ENCODE measurements around the gene C14orf119. TPM values are rescaled to one million over a fixed set of nuclear protein-coding genes. Genes with fewer than 3 reads are reported as not detected.
A peak's percentile ranks its signal among the peaks of the same experiment; 100 is the strongest.

C14orf119 gene
- total and polyA plus RNA-seq, 9 donors: 13.8 to 55.6 (median 41.5) TPM

- no peaks in the 10 kb centered on the region for H3K36me3 ChIP-seq
- H3K27me3 ChIP-seq: no peaks in the 10 kb centered on the region
- H3K4me3 ChIP-seq: no peak overlapping the region
- WGBS, 3 donors: 89 to 94% (median 89%) methylated on average over 1 of the region's 1 CpG
- TF ChIP-seq POLR2A (IDR thresholded peaks at IDR 0.05) (no peak), EP300 (IDR thresholded peaks at IDR 0.05) (no peak)
- TF ChIP-seq, protein P1, sequence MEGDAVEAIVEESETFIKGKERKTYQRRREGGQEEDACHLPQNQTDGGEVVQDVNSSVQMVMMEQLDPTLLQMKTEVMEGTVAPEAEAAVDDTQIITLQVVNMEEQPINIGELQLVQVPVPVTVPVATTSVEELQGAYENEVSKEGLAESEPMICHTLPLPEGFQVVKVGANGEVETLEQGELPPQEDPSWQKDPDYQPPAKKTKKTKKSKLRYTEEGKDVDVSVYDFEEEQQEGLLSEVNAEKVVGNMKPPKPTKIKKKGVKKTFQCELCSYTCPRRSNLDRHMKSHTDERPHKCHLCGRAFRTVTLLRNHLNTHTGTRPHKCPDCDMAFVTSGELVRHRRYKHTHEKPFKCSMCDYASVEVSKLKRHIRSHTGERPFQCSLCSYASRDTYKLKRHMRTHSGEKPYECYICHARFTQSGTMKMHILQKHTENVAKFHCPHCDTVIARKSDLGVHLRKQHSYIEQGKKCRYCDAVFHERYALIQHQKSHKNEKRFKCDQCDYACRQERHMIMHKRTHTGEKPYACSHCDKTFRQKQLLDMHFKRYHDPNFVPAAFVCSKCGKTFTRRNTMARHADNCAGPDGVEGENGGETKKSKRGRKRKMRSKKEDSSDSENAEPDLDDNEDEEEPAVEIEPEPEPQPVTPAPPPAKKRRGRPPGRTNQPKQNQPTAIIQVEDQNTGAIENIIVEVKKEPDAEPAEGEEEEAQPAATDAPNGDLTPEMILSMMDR (IDR thresholded peaks at IDR 0.05): no peak
- intact Hi-C loops (cut with DNase I): no loop called here
- no peaks in the 10 kb centered on the region for H3K9me3 ChIP-seq
- peaks cover 9% of the 10 kb centered on the region for H3K4me1 ChIP-seq (ENCODE audit: insufficient read depth)
- DNase-seq: no peak
- H3K27ac ChIP-seq: no peak overlapping the region
Measured at GRCh38 chr14:23074906-23075305, 20.4 kb upstream of the C14orf119 start.

DNA sequence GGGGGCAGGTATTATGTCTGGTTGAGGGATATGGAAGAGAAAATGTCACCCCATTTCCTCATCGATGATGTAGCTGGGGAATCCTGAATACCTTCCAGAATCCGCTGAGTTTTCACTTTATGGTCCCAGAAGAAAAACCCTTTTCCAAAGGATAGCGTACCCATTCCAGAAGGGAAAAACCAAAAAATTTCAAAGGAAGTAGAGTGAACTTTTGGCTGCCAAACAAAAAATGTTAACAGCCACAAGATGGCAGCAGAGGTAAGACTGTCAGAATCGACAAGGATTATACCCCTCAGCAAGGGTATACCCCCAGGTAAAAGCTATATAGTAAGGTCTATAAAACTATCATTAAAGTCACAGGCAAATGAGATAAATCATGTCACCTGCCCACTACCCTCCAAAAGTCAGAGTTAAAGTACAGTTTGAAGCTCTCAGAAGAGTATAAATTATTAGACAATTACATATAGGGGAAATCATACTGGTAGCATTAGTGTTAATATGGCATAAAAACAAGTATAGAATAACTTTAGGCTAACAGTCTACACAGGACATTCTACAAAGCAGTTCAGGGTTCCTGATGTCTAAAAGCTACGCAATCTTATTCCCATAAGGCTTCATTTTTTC lies 18.4 kb upstream of the C14orf119 start:
- Histone ChIP-seq H3K27ac (no peak overlapping the region), H3K36me3 (no peaks in the 10 kb centered on the region), H3K4me3 (no peak overlapping the region), H3K4me1 (ENCODE audit: insufficient read depth) (peaks cover 5% of the 10 kb centered on the region), H3K9me3 (no peaks in the 10 kb centered on the region), H3K27me3 (no peaks in the 10 kb centered on the region)
- intact Hi-C loops (cut with DNase I): no loop called here
- DNase-seq: no peak
- WGBS, 3 donors: 60 to 65% (median 61%) methylated on average over 5 of the region's 5 CpGs
- TF ChIP-seq, protein P1 (IDR thresholded peaks at IDR 0.05): peak in 2 of 3 donors; percentile 9 to 14
- TF ChIP-seq EP300 (IDR thresholded peaks at IDR 0.05): no peak

DNA sequence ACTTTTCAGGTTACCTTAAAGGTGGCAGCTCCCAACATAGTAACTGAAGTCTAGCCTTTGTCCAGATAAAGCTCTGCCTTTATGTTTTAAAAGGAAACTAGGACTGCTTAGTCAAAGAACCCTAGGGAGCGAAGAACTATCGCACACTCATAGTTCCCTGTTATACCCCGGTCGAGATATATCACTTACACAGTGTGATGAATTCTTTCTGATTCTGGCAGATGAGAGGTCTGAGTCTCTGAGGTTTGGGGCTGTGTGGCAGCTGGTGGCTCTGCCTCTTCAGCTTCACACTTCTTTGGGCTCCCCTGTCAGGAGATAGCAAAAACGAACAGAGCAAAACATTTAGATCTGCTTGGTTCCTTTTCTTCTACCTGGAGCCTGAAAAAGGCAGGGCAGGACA lies 17.3 kb upstream of the C14orf119 start:
- H3K9me3 ChIP-seq: no peaks in the 10 kb centered on the region
- no peaks in the 10 kb centered on the region for H3K4me1 ChIP-seq (ENCODE audit: insufficient read depth)
- DNase-seq: no peak
- H3K36me3 ChIP-seq: no peaks in the 10 kb centered on the region
- H3K27ac ChIP-seq: no peak overlapping the region
- intact Hi-C loops (cut with DNase I): no loop called here
- H3K4me3 ChIP-seq: no peak overlapping the region
- TF ChIP-seq POLR2A (IDR thresholded peaks at IDR 0.05): no peak
- TF ChIP-seq, protein P1 (IDR thresholded peaks at IDR 0.05): no peak
- TF ChIP-seq EP300 (IDR thresholded peaks at IDR 0.05): no peak
- WGBS, 3 donors: 76 to 85% (median 82%) methylated on average over 5 of the region's 5 CpGs
- H3K27me3 ChIP-seq: no peaks in the 10 kb centered on the region

- no peak overlapping the region for H3K4me3 ChIP-seq
- TF ChIP-seq EP300 (IDR thresholded peaks at IDR 0.05) (no peak), POLR2A (IDR thresholded peaks at IDR 0.05) (no peak)
- TF ChIP-seq, protein P1 (IDR thresholded peaks at IDR 0.05): no peak
- 6 to 14% (median 7%) methylated on average over 2 of the region's 2 CpGs for whole genome bisulfite sequencing, 3 donors
- H3K9me3 ChIP-seq: no peaks in the 10 kb centered on the region
- H3K36me3 ChIP-seq: no peaks in the 10 kb centered on the region
- intact Hi-C loops (cut with DNase I): no loop called here
- no peak overlapping the region for H3K27ac ChIP-seq
- peak in 2 of 5 donors; percentile 55 to 64 for DNase-seq
- no peaks in the 10 kb centered on the region for H3K4me1 ChIP-seq (ENCODE audit: insufficient read depth)
- no peaks in the 10 kb centered on the region for H3K27me3 ChIP-seq
Measured at GRCh38 chr14:23078692-23079116, 16.6 kb upstream of the C14orf119 start.

Measured in ovary (tissue), 9 donors.